COLO668 (cell line): ENCODE data around the gene CAPG.
"Not testable (repeated sequence)": the region's sequence is repeated elsewhere in the genome, so short reads cannot be mapped to it uniquely, and the experiment has no call there.

Source experiments
- DNase-seq: peaks from one replicate; lab custom pipeline; 2025; ENCODE audit not compliant: unreplicated experiment; lab: John Stamatoyannopoulos, UW

The CAPG gene

GRCh38 chr2:85398426-85399182 is 11.6 kb downstream of the CAPG start:
- DNase-seq, result no peak

GRCh38 chr2:85397925-85398331 is 12.2 kb downstream of the CAPG start:
- no peak for DNase-seq

- DNase-seq, result no peak
Measured at GRCh38 chr2:85396531-85397470, 13.4 kb downstream of the CAPG start.

GRCh38 chr2:85395912-85396475 is 14.2 kb downstream of the CAPG start:
- no peak for DNase-seq

- DNase-seq, result no peak
Measured at GRCh38 chr2:85394976-85395375, 15.2 kb downstream of the CAPG start.

GRCh38 chr2:85394261-85394681 is 15.9 kb downstream of the CAPG start:
- DNase-seq, result peak; percentile 87

- DNase-seq, result no peak
Measured at GRCh38 chr2:85393836-85394235, 16.3 kb downstream of the CAPG start.

- peak; percentile 53 for DNase-seq
Measured at GRCh38 chr2:85390941-85391669, 19.1 kb downstream of the CAPG start.

- no peak for DNase-seq
Measured at GRCh38 chr2:85388878-85389538, 21.2 kb downstream of the CAPG start.

- DNase-seq, result no peak
Measured at GRCh38 chr2:85387754-85388153, 22.4 kb downstream of the CAPG start.

- DNase-seq, result no peak
Measured at GRCh38 chr2:85385746-85386145, 24.4 kb downstream of the CAPG start.

GRCh38 chr2:85383850-85384249 is 26.3 kb downstream of the CAPG start:
- DNase-seq, result no peak

- DNase-seq, result not testable (repeated sequence)
Measured at GRCh38 chr2:85383151-85383550, 27.0 kb downstream of the CAPG start.

- no peak for DNase-seq
Measured at GRCh38 chr2:85380048-85380447, 30.1 kb downstream of the CAPG start.

GRCh38 chr2:85378257-85378656 is 31.9 kb downstream of the CAPG start:
- no peak for DNase-seq

GRCh38 chr2:85377083-85377482 is 33.1 kb downstream of the CAPG start:
- no peak for DNase-seq

GRCh38 chr2:85376291-85377065 is 33.7 kb downstream of the CAPG start:
- DNase-seq, result no peak

GRCh38 chr2:85371045-85371444 is 39.1 kb downstream of the CAPG start:
- DNase-seq, result no peak

GRCh38 chr2:85369500-85369899 is 40.7 kb downstream of the CAPG start:
- DNase-seq, result no peak

GRCh38 chr2:85368921-85369320 is 41.2 kb downstream of the CAPG start:
- DNase-seq, result no peak
